ENCODE data around the gene CDKN1C. TPM values are rescaled to one million over a fixed set of nuclear protein-coding genes. Genes with fewer than 3 reads are reported as not detected.
A peak's percentile ranks its signal among the peaks of the same experiment; 100 is the strongest.

The CDKN1C gene
- total and polyA plus RNA-seq, 12 donors: 17.7 to 817 (median 321) TPM

- Histone ChIP-seq H3K4me1 (replicated peaks in 1 of 2) (peaks cover 6 to 28% of the 10 kb centered on the region in 2 donors), H3K36me3 (replicated peaks in 1 of 2) (no peaks in the 10 kb centered on the region), H3K9me3 (replicated peaks in 1 of 3) (no peaks in the 10 kb centered on the region), H3K27me3 (no peaks in the 10 kb centered on the region), H3K27ac (peak overlapping the region in 4 of 5 donors; percentile 67 to 79 (median 72)), H3K4me3 (peak overlapping the region in 3 of 4 donors; percentile 22 to 96 (median 60))
- 0 to 1% (median 1%) methylated on average over 20 to 80 of the region's 80 CpGs for WGBS, 4 donors
- intact Hi-C loops (cut with DNase I): loop anchor here (10.0 kb wide), 2 partner anchors 170 to 190 kb away; partner anchors contain the start of gene KCNQ1OT1 (in 1 of the 2)
- DNase-seq: peak in 5 of 7 donors; percentile 61 to 76 (median 68)
- TF ChIP-seq POLR2A (IDR thresholded peaks at IDR 0.05) (no peak), CTCF (IDR thresholded peaks at IDR 0.05) (peak in 3 of 6 experiments; percentile 32 to 48 (median 34))
These were observed 428 bp downstream of the CDKN1C start for GRCh38 chr11:2885017-2885677.

- Histone ChIP-seq H3K4me3 (peak overlapping the region in 2 of 4 donors; percentile 96 to 97), H3K4me1 (replicated peaks in 1 of 2) (peaks cover 6 to 28% of the 10 kb centered on the region in 2 donors), H3K27ac (peak overlapping the region in 4 of 5 donors; percentile 53 to 79 (median 76)), H3K27me3 (no peaks in the 10 kb centered on the region), H3K9me3 (replicated peaks in 1 of 3) (no peaks in the 10 kb centered on the region), H3K36me3 (replicated peaks in 1 of 2) (no peaks in the 10 kb centered on the region)
- 0 to 1% (median 1%) methylated on average over 31 to 116 of the region's 119 CpGs; no CpG with 5 or more reads in 1 of the 4 donors for WGBS, 4 donors
- no peak for TF ChIP-seq CTCF (IDR thresholded peaks at IDR 0.05)
- TF ChIP-seq POLR2A (IDR thresholded peaks at IDR 0.05): peak in 1 of 2 donors; percentile 8
- intact Hi-C loops (cut with DNase I): loop anchor here (10.0 kb wide), 2 partner anchors 169 to 189 kb away; partner anchors contain the start of gene KCNQ1OT1 (in 1 of the 2)
- peak in 4 of 7 donors; percentile 47 to 63 (median 57) for DNase-seq
These were observed 1.4 kb downstream of the CDKN1C start for GRCh38 chr11:2883979-2884815.

- Histone ChIP-seq H3K4me3 (peak overlapping the region in 2 of 4 donors; percentile 96 to 97), H3K27me3 (no peaks in the 10 kb centered on the region), H3K9me3 (replicated peaks in 1 of 3) (no peaks in the 10 kb centered on the region), H3K27ac (peak overlapping the region in 3 of 5 donors; percentile 72 to 79 (median 79)), H3K36me3 (replicated peaks in 1 of 2) (no peaks in the 10 kb centered on the region), H3K4me1 (replicated peaks in 1 of 2) (peaks cover 6 to 28% of the 10 kb centered on the region in 2 donors)
- no peak for TF ChIP-seq CTCF (IDR thresholded peaks at IDR 0.05)
- TF ChIP-seq POLR2A (IDR thresholded peaks at IDR 0.05): no peak
- intact Hi-C loops (cut with DNase I): loop anchor here (10.0 kb wide), 2 partner anchors 169 to 189 kb away; partner anchors contain the start of gene KCNQ1OT1 (in 1 of the 2)
- DNase-seq: peak in 1 of 7 donors; percentile 21
- 6 to 8% (median 8%) methylated on average over 11 to 24 of the region's 24 CpGs for WGBS, 4 donors
These were observed 2.0 kb downstream of the CDKN1C start for GRCh38 chr11:2883640-2883978.

Measured in adrenal gland (tissue), 12 donors.